Glomerular endothelial cell (primary cell): ENCODE results near the gene CSGALNACT2. TPM values are rescaled to one million over a fixed set of nuclear protein-coding genes. Genes with fewer than 3 reads are reported as not detected.
"Not testable (repeated sequence)": the region's sequence is repeated elsewhere in the genome, so short reads cannot be mapped to it uniquely, and the experiment has no call there.

Experiments
- DNase-seq: peaks from one replicate; pipeline ENCODE4 v3.0.0-alpha.2; 2011; ENCODE audit warnings: low read depth, low spot score; ENCODE audit errors: extremely low read depth
- total RNA-seq: library from RNA; depleted of rRNA; stranded (reverse); fragments of >200 nt; gene quantifications from 2 replicates; pipeline ENCODE4 v1.2.3, GENCODE V29; 2015

CSGALNACT2 gene
- total RNA-seq, 1 donor from 2014 or later: 28.6 TPM

GRCh38 chr10:43136995-43137716 is 1.1 kb upstream of the CSGALNACT2 start:
- DNase-seq: no peak

GRCh38 chr10:43137717-43138020 is 576 bp upstream of the CSGALNACT2 start:
- no peak for DNase-seq

GRCh38 chr10:43138757-43139241 is 554 bp downstream of the CSGALNACT2 start:
- no peak for DNase-seq

- DNase-seq: no peak
These were observed 3.2 kb downstream of the CSGALNACT2 start for GRCh38 chr10:43141421-43141820.

- DNase-seq: no peak
These were observed 7.1 kb downstream of the CSGALNACT2 start for GRCh38 chr10:43145311-43145710.

GRCh38 chr10:43145936-43146335 is 7.7 kb downstream of the CSGALNACT2 start:
- not testable (repeated sequence) for DNase-seq

GRCh38 chr10:43151371-43151770 is 13.1 kb downstream of the CSGALNACT2 start:
- no peak for DNase-seq

GRCh38 chr10:43153901-43154300 is 15.7 kb downstream of the CSGALNACT2 start:
- DNase-seq: no peak

GRCh38 chr10:43155221-43155620 is 17.0 kb downstream of the CSGALNACT2 start:
- DNase-seq: no peak

- no peak for DNase-seq
These were observed 17.5 kb downstream of the CSGALNACT2 start for GRCh38 chr10:43155741-43156140.

GRCh38 chr10:43156590-43157341 is 18.5 kb downstream of the CSGALNACT2 start:
- DNase-seq: no peak

- no peak for DNase-seq
These were observed 20.4 kb downstream of the CSGALNACT2 start for GRCh38 chr10:43158636-43159035.

- no peak for DNase-seq
These were observed 22.0 kb downstream of the CSGALNACT2 start for GRCh38 chr10:43160046-43160920.

GRCh38 chr10:43160921-43161255 is 22.6 kb downstream of the CSGALNACT2 start:
- DNase-seq: no peak

- DNase-seq: no peak
These were observed 24.4 kb downstream of the CSGALNACT2 start for GRCh38 chr10:43162604-43163003.

- DNase-seq: no peak
These were observed 28.1 kb downstream of the CSGALNACT2 start for GRCh38 chr10:43166207-43166879.

GRCh38 chr10:43166880-43167497 is 28.7 kb downstream of the CSGALNACT2 start:
- no peak for DNase-seq

- no peak for DNase-seq
These were observed 29.2 kb downstream of the CSGALNACT2 start for GRCh38 chr10:43167498-43167889.

GRCh38 chr10:43170491-43170890 is 32.2 kb downstream of the CSGALNACT2 start:
- no peak for DNase-seq

- DNase-seq: no peak
These were observed 34.4 kb downstream of the CSGALNACT2 start for GRCh38 chr10:43172645-43173044.
